ENCODE measurements around the gene SAMHD1.

SAMHD1 gene

DNA sequence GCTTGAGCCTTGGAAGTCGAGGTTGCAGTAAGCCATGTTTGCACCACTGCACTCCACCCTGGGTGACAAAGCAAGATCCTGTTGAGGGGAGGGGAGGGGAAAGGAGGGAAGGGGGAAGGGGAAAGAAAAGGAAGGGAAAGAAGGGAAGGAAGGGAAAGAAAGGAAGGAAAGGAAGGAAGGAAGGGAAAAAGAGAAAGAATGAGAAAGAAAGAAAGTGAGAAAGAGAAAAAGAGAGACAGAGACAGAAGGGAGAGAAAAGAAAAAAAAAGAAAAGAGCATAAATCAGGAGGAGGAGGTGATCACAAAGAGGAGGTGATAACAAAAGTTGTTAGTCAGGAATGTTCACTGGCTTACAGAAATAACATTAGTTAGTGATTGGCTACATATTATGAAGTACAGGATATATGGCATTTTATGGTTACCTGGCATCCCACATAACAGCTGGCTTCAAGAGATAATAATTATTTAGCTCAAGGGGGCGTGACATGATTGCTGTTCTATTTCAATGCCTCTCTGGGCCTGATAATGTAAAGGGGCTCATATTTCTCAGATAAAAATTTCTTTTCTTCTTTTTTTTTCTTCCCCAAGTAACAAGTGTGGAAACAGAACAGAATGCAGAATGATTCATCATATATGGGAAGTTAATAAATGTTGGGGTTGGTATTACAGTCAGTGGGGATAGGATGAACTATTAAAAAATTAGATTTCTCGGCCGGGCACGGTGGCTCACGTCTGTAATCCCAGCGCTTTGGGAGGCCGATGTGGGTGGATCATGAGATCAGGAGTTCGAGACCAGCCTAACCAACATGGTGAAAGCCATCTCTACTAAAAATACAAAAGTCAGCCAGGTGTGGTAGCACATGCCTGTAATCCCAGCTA is 27.1 kb downstream of the SAMHD1 start:
- Histone ChIP-seq H3K79me1 (ENCODE audit: low read depth, low read length) (no peaks in the 10 kb centered on the region), H3K27me3 (ENCODE audit: control insufficient read depth in 3 of 3, insufficient read depth in 3 of 3, low read depth in 1 of 3, low read length in 3 of 3) (no peaks in the 10 kb centered on the region), H4K91ac (ENCODE audit: low read depth, low read length, poor library complexity) (no peak overlapping the region), H3K23ac (ENCODE audit: low read depth, low read length, poor library complexity) (no peak overlapping the region), H2BK5ac (ENCODE audit: low read length) (no peak overlapping the region), H3K36me3 (replicated peaks in 1 of 2; ENCODE audit: control insufficient read depth in 2 of 2, insufficient read depth in 2 of 2, low read length in 2 of 2) (no peaks in the 10 kb centered on the region), H3K9ac (ENCODE audit: low read depth, low read length, poor library complexity) (no peak overlapping the region), H3K4me1 (ENCODE audit: control insufficient read depth in 2 of 2, insufficient read depth in 1 of 2, low read depth in 1 of 2, low read length in 2 of 2) (no peaks in the 10 kb centered on the region), H3K4me3 (ENCODE audit: low read length in 2 of 2) (no peak overlapping the region), H3K9me3 (replicated peaks in 1 of 2; ENCODE audit: control insufficient read depth in 2 of 2, insufficient read depth in 1 of 2, low read depth in 1 of 2, low read length in 2 of 2) (no peaks in the 10 kb centered on the region), H3K27ac (replicated peaks; ENCODE audit: low read length) (no peak overlapping the region), H4K8ac (ENCODE audit: low read depth, low read length) (no peak overlapping the region), H2BK12ac (ENCODE audit: low read length) (no peak overlapping the region), H2BK15ac (ENCODE audit: low read length) (no peak overlapping the region), H3K18ac (ENCODE audit: low read length) (no peak overlapping the region), H3K4me2 (ENCODE audit: insufficient read depth, low read length, poor library complexity, severe bottlenecking) (no peak overlapping the region), H2AK5ac (ENCODE audit: low read depth, low read length) (no peak overlapping the region), H2AFZ (ENCODE audit: low read length) (no peak overlapping the region), H3K4ac (ENCODE audit: low read length) (no peak overlapping the region), H2BK120ac (ENCODE audit: low read depth, low read length) (no peak overlapping the region), H3K14ac (ENCODE audit: low read length) (no peak overlapping the region)
- WGBS, 2 donors (ENCODE audit: extremely low coverage in 2 of 2, insufficient read length in 2 of 2, insufficient replicate concordance in 1 of 2): no CpG with 5 or more reads among the region's 9 CpGs
- DNase-seq (ENCODE audit: low spot score): no peak

DNA sequence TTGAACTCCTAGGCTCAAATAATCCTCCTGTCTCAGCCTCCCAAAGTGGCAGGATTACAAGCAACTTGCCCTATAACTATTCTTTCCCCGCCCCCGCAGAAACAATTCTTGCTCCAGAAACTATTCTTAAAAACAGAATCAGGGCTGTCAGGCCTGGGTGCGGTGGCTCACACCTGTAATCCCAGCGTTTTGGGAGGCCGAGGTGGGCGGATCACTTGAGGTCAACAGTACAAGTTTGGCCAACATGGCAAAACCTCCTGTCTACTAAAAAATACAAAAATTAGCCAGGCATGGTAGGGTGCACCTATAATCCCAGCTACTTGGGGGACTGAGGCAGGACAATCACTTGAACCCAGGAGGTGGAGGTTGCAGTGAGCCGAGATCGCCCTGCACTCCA is 31.2 kb downstream of the SAMHD1 start:
- Histone ChIP-seq H3K79me1 (ENCODE audit: low read depth, low read length) (no peaks in the 10 kb centered on the region), H3K23ac (ENCODE audit: low read depth, low read length, poor library complexity) (no peak overlapping the region), H3K27ac (replicated peaks; ENCODE audit: low read length) (no peak overlapping the region), H2AK5ac (ENCODE audit: low read depth, low read length) (no peak overlapping the region), H3K4ac (ENCODE audit: low read length) (no peak overlapping the region), H3K4me3 (ENCODE audit: low read length in 2 of 2) (no peak overlapping the region), H3K9ac (ENCODE audit: low read depth, low read length, poor library complexity) (no peak overlapping the region), H2AFZ (ENCODE audit: low read length) (no peak overlapping the region), H3K36me3 (replicated peaks in 1 of 2; ENCODE audit: control insufficient read depth in 2 of 2, insufficient read depth in 2 of 2, low read length in 2 of 2) (no peaks in the 10 kb centered on the region), H2BK12ac (ENCODE audit: low read length) (no peak overlapping the region), H3K9me3 (replicated peaks in 1 of 2; ENCODE audit: control insufficient read depth in 2 of 2, insufficient read depth in 1 of 2, low read depth in 1 of 2, low read length in 2 of 2) (no peaks in the 10 kb centered on the region), H3K27me3 (ENCODE audit: control insufficient read depth in 3 of 3, insufficient read depth in 3 of 3, low read depth in 1 of 3, low read length in 3 of 3) (no peaks in the 10 kb centered on the region), H2BK5ac (ENCODE audit: low read length) (no peak overlapping the region), H3K4me1 (ENCODE audit: control insufficient read depth in 2 of 2, insufficient read depth in 1 of 2, low read depth in 1 of 2, low read length in 2 of 2) (no peaks in the 10 kb centered on the region), H4K8ac (ENCODE audit: low read depth, low read length) (no peak overlapping the region), H2BK15ac (ENCODE audit: low read length) (no peak overlapping the region), H4K91ac (ENCODE audit: low read depth, low read length, poor library complexity) (no peak overlapping the region), H3K14ac (ENCODE audit: low read length) (no peak overlapping the region), H3K4me2 (ENCODE audit: insufficient read depth, low read length, poor library complexity, severe bottlenecking) (no peak overlapping the region), H2BK120ac (ENCODE audit: low read depth, low read length) (no peak overlapping the region), H3K18ac (ENCODE audit: low read length) (no peak overlapping the region)
- DNase-seq (ENCODE audit: low spot score): no peak
- WGBS, 2 donors (ENCODE audit: extremely low coverage in 2 of 2, insufficient read length in 2 of 2, insufficient replicate concordance in 1 of 2): no CpG with 5 or more reads among the region's 8 CpGs

DNA sequence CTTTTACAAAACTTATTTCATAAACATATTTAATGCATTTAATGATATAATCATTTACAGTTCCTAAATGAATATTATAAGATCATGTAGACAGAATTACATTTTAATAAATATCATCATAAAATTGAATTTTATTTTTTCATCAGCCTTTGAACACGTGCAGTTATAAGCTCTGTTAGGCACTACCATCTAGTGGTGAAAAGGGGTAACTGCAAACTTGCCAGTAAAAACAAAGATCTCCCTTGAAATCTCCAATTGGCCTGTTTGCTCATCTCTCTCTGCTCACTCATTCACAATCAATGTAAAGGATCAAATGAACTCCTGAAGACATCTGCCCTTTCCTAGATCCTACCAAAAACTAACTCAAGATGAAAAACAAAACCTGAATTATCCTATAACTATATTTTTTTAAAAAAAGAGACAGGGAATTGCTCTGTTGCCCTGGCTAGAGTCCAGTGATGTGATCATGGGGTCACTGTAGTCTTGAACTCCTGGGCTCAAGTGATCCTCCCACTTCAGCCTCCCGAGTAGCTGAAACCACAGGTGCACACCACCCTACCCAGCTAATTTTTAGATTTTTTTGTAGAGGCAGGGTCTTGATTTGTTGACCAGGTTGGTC is 31.7 kb downstream of the SAMHD1 start:
- Histone ChIP-seq H3K4me3 (ENCODE audit: low read length in 2 of 2) (no peak overlapping the region), H4K8ac (ENCODE audit: low read depth, low read length) (no peak overlapping the region), H3K36me3 (replicated peaks in 1 of 2; ENCODE audit: control insufficient read depth in 2 of 2, insufficient read depth in 2 of 2, low read length in 2 of 2) (no peaks in the 10 kb centered on the region), H3K14ac (ENCODE audit: low read length) (no peak overlapping the region), H3K27me3 (ENCODE audit: control insufficient read depth in 3 of 3, insufficient read depth in 3 of 3, low read depth in 1 of 3, low read length in 3 of 3) (no peaks in the 10 kb centered on the region), H2BK5ac (ENCODE audit: low read length) (no peak overlapping the region), H3K9me3 (replicated peaks in 1 of 2; ENCODE audit: control insufficient read depth in 2 of 2, insufficient read depth in 1 of 2, low read depth in 1 of 2, low read length in 2 of 2) (no peaks in the 10 kb centered on the region), H3K27ac (replicated peaks; ENCODE audit: low read length) (no peak overlapping the region), H3K18ac (ENCODE audit: low read length) (no peak overlapping the region), H2AFZ (ENCODE audit: low read length) (no peak overlapping the region), H3K4me1 (ENCODE audit: control insufficient read depth in 2 of 2, insufficient read depth in 1 of 2, low read depth in 1 of 2, low read length in 2 of 2) (no peaks in the 10 kb centered on the region), H2BK15ac (ENCODE audit: low read length) (no peak overlapping the region), H3K4ac (ENCODE audit: low read length) (no peak overlapping the region), H3K23ac (ENCODE audit: low read depth, low read length, poor library complexity) (no peak overlapping the region), H2BK12ac (ENCODE audit: low read length) (no peak overlapping the region), H2BK120ac (ENCODE audit: low read depth, low read length) (no peak overlapping the region), H2AK5ac (ENCODE audit: low read depth, low read length) (no peak overlapping the region), H3K4me2 (ENCODE audit: insufficient read depth, low read length, poor library complexity, severe bottlenecking) (no peak overlapping the region), H4K91ac (ENCODE audit: low read depth, low read length, poor library complexity) (no peak overlapping the region), H3K9ac (ENCODE audit: low read depth, low read length, poor library complexity) (no peak overlapping the region), H3K79me1 (ENCODE audit: low read depth, low read length) (no peaks in the 10 kb centered on the region)
- no CpG with 5 or more reads among the region's 2 CpGs for WGBS, 2 donors (ENCODE audit: extremely low coverage in 2 of 2, insufficient read length in 2 of 2, insufficient replicate concordance in 1 of 2)
- peak; percentile 29 for DNase-seq (ENCODE audit: low spot score)

DNA sequence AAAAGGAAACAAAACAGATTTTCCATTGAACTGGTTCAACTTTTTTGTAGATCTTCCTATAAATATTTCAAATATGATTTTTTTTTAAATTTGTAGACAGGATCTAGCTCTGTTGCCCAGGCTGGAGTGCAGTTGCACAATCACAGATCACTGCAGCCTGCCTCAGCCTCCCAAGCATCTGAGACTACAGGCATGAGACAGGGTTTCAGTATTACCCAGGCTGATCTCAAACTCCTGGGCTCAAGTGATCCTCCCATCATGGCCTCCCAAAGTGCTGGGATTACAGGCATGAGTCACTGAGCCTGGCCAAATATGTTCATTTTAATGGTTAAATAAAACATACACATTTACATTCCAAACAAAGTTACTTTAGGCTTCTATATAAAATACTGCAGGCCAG is 33.6 kb downstream of the SAMHD1 start:
- H3K4me2 ChIP-seq (ENCODE audit: insufficient read depth, low read length, poor library complexity, severe bottlenecking): no peak overlapping the region
- H2BK5ac ChIP-seq (ENCODE audit: low read length): no peak overlapping the region
- no peak overlapping the region for H3K4ac ChIP-seq (ENCODE audit: low read length)
- H3K9me3 ChIP-seq (replicated peaks in 1 of 2; ENCODE audit: control insufficient read depth in 2 of 2, insufficient read depth in 1 of 2, low read depth in 1 of 2, low read length in 2 of 2): no peaks in the 10 kb centered on the region
- H3K18ac ChIP-seq (ENCODE audit: low read length): no peak overlapping the region
- H3K36me3 ChIP-seq (replicated peaks in 1 of 2; ENCODE audit: control insufficient read depth in 2 of 2, insufficient read depth in 2 of 2, low read length in 2 of 2): no peaks in the 10 kb centered on the region
- no peak overlapping the region for H3K4me3 ChIP-seq (ENCODE audit: low read length in 2 of 2)
- DNase-seq (ENCODE audit: low spot score): no peak
- H2AFZ ChIP-seq (ENCODE audit: low read length): no peak overlapping the region
- no peak overlapping the region for H3K9ac ChIP-seq (ENCODE audit: low read depth, low read length, poor library complexity)
- H3K4me1 ChIP-seq (ENCODE audit: control insufficient read depth in 2 of 2, insufficient read depth in 1 of 2, low read depth in 1 of 2, low read length in 2 of 2): no peaks in the 10 kb centered on the region
- H3K27me3 ChIP-seq (ENCODE audit: control insufficient read depth in 3 of 3, insufficient read depth in 3 of 3, low read depth in 1 of 3, low read length in 3 of 3): no peaks in the 10 kb centered on the region
- H3K23ac ChIP-seq (ENCODE audit: low read depth, low read length, poor library complexity): no peak overlapping the region
- H4K8ac ChIP-seq (ENCODE audit: low read depth, low read length): no peak overlapping the region
- no peak overlapping the region for H2BK120ac ChIP-seq (ENCODE audit: low read depth, low read length)
- H2AK5ac ChIP-seq (ENCODE audit: low read depth, low read length): no peak overlapping the region
- H2BK15ac ChIP-seq (ENCODE audit: low read length): no peak overlapping the region
- no peak overlapping the region for H4K91ac ChIP-seq (ENCODE audit: low read depth, low read length, poor library complexity)
- no peak overlapping the region for H3K14ac ChIP-seq (ENCODE audit: low read length)
- H3K79me1 ChIP-seq (ENCODE audit: low read depth, low read length): no peaks in the 10 kb centered on the region
- H3K27ac ChIP-seq (replicated peaks; ENCODE audit: low read length): no peak overlapping the region
- H2BK12ac ChIP-seq (ENCODE audit: low read length): no peak overlapping the region

Measured in neuronal stem cell (in vitro differentiated cells).